OCI-LY7 (cell line): ENCODE data around the gene TSPAN5. TPM values are rescaled to one million over a fixed set of nuclear protein-coding genes. Genes with fewer than 3 reads are reported as not detected.

Experiments
- BruUV-seq: library from RNA; stranded (reverse); fragments of 400-500 nt; replicated peaks from 2 replicates; lab custom pipeline; 2021; lab: Mats Ljungman, UMichigan
- CTCF ChIA-PET: fragments of 300-600 bp; sonication (Branson Sonifier 250); formaldehyde crosslinking; loops from one replicate; lab custom pipeline; 2022; ENCODE audit warnings: antibody characterized with exemption; ENCODE audit not compliant: unreplicated experiment; lab: Charles Lee
- POLR2A ChIA-PET: fragments of 300-600 bp; sonication (Branson Sonifier 250); formaldehyde crosslinking; loops from one replicate; lab custom pipeline; 2022; ENCODE audit warnings: antibody characterized with exemption; lab: Charles Lee
- DNase-seq: peaks from one replicate; pipeline ENCODE4 v3.0.0-alpha.2; 2015; ENCODE audit warnings: low spot score
- H2AFZ ChIP-seq: fragments of 200-600 bp; sonication (generic), shearing (Covaris generic); 2 replicates; pipeline ENCODE4 v1.6.1; 2014; ENCODE audit warnings: mild to moderate bottlenecking, antibody characterized with exemption, low read length, moderate library complexity
- H3K27ac ChIP-seq: fragments of 200-600 bp; sonication (generic); 2 replicates; pipeline ENCODE4 v1.5.1; 2014; ENCODE audit warnings: mixed run types, low read depth, mild to moderate bottlenecking, moderate library complexity, low read length, inconsistent platforms; ENCODE audit not compliant: poor library complexity, severe bottlenecking
- H3K36me3 ChIP-seq: fragments of 200-600 bp; sonication (generic); 2 replicates; pipeline ENCODE4 v1.6.1; 2014; ENCODE audit warnings: mild to moderate bottlenecking, antibody characterized with exemption, low read length, moderate library complexity, mixed read lengths; ENCODE audit not compliant: insufficient read depth
- H3K4me1 ChIP-seq: fragments of 200-600 bp; sonication (generic); 2 replicates; pipeline ENCODE4 v1.5.1; 2014; ENCODE audit warnings: mild to moderate bottlenecking, low read length; ENCODE audit not compliant: insufficient read depth, poor library complexity, severe bottlenecking
- H3K4me2 ChIP-seq: fragments of 200-600 bp; sonication (generic); 2 replicates; pipeline ENCODE4 v1.6.1; 2014; ENCODE audit warnings: mild to moderate bottlenecking, low read length
- H3K4me3 ChIP-seq: fragments of 200-600 bp; sonication (generic); 2 replicates; pipeline ENCODE4 v1.5.1; 2014; ENCODE audit warnings: mild to moderate bottlenecking, low read depth, low read length; ENCODE audit not compliant: poor library complexity, severe bottlenecking
- H3K79me2 ChIP-seq: fragments of 200-600 bp; sonication (generic); 2 replicates; pipeline ENCODE4 v1.6.1; 2016; ENCODE audit warnings: low read depth, mild to moderate bottlenecking, low read length, moderate library complexity, mixed read lengths; ENCODE audit not compliant: insufficient read depth
- H3K9me2 ChIP-seq: fragments of 200-600 bp; sonication (generic); 2 replicates; pipeline ENCODE4 v1.6.1; 2016; ENCODE audit warnings: mild to moderate bottlenecking, low read length, mixed read lengths; ENCODE audit not compliant: insufficient read depth
- H3K9me3 ChIP-seq: fragments of 200-600 bp; sonication (generic); 2 replicates; pipeline ENCODE4 v1.6.1; 2014; ENCODE audit warnings: mild to moderate bottlenecking, mixed run types, low read length, mixed read lengths
- H4K20me1 ChIP-seq: fragments of 200-600 bp; sonication (generic); 2 replicates; pipeline ENCODE4 v1.6.1; 2014; ENCODE audit warnings: mild to moderate bottlenecking, antibody characterized with exemption, low read length, moderate library complexity, mixed read lengths; ENCODE audit not compliant: insufficient read depth
- EZH2phosphoT487 ChIP-seq: fragments of 200-600 bp; sonication (generic); IDR thresholded peaks from 2 replicates; pipeline ENCODE4 v1.6.1; 2018; ENCODE audit warnings: low read depth, borderline replicate concordance, mild to moderate bottlenecking, mixed run types, antibody characterized with exemption, low read length, moderate library complexity, mixed read lengths
- intact Hi-C: fragments of 100-400 bp; cut with micrococcal nuclease; formaldehyde crosslinking; loops from one replicate; pipeline ENCODE4 v1.10.0; 2022; ENCODE audit not compliant: unreplicated experiment
- total RNA-seq, 2 experiments: library from RNA; depleted of rRNA in 1 of 2; stranded (reverse); fragments of >200 nt in 1 of 2; shearing (Covaris generic) in 1 of 2; gene quantifications; 2 replicates each; pipeline ENCODE4 v1.2.3, GENCODE V29; 2014 to 2022
- TF ChIP-seq, protein P1 (sequence below): fragments of 200-600 bp; sonication (generic); conservative IDR thresholded peaks from 2 replicates; pipeline ENCODE4 v1.5.1; 2014; ENCODE audit warnings: mild to moderate bottlenecking, antibody characterized with exemption, low read length, moderate library complexity, mixed read lengths

TSPAN5 gene
- total RNA-seq, 2 experiments from 2014 or later = not detected

DNA sequence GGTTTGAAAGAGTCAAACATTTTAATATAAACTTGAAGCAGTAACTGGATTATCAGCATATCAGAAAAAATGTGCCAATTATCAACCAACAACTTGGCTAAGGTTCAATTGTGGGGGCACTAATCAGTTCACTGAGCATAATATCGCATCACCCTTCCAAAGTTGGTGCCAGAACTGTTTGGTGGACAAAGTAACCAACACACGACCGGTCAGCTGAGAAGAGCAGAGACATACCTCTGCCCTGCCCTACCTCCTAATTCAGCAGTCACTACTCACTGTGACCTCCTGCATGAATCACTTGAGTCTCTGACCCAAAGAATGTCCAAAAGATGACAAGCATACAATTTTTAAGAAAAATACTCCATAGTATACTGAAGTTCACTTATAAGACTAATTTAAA lies 53.2 kb downstream of the TSPAN5 start:
- Histone ChIP-seq H3K27ac (no peak overlapping the region), H3K36me3 (no peaks in the 10 kb centered on the region), H3K9me3 (no peaks in the 10 kb centered on the region), H3K4me2 (no peak overlapping the region), H3K4me1 (no peaks in the 10 kb centered on the region), H3K79me2 (no peaks in the 10 kb centered on the region), H3K9me2 (no peaks in the 10 kb centered on the region), H4K20me1 (no peaks in the 10 kb centered on the region), H2AFZ (no peak overlapping the region), H3K4me3 (no peak overlapping the region)
- TF ChIP-seq EZH2phosphoT487 = no peak
- TF ChIP-seq, protein P1, sequence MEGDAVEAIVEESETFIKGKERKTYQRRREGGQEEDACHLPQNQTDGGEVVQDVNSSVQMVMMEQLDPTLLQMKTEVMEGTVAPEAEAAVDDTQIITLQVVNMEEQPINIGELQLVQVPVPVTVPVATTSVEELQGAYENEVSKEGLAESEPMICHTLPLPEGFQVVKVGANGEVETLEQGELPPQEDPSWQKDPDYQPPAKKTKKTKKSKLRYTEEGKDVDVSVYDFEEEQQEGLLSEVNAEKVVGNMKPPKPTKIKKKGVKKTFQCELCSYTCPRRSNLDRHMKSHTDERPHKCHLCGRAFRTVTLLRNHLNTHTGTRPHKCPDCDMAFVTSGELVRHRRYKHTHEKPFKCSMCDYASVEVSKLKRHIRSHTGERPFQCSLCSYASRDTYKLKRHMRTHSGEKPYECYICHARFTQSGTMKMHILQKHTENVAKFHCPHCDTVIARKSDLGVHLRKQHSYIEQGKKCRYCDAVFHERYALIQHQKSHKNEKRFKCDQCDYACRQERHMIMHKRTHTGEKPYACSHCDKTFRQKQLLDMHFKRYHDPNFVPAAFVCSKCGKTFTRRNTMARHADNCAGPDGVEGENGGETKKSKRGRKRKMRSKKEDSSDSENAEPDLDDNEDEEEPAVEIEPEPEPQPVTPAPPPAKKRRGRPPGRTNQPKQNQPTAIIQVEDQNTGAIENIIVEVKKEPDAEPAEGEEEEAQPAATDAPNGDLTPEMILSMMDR = no peak
- intact Hi-C loops = no loop called here
- CTCF ChIA-PET = no interaction called here
- no peak for DNase-seq
- POLR2A ChIA-PET = interaction anchor here (0.6 kb wide), 1 partner anchor 21 kb away, joined by 4 read pairs; no protein-coding TSS in a partner anchor
- BruUV-seq = no TSS peak

DNA sequence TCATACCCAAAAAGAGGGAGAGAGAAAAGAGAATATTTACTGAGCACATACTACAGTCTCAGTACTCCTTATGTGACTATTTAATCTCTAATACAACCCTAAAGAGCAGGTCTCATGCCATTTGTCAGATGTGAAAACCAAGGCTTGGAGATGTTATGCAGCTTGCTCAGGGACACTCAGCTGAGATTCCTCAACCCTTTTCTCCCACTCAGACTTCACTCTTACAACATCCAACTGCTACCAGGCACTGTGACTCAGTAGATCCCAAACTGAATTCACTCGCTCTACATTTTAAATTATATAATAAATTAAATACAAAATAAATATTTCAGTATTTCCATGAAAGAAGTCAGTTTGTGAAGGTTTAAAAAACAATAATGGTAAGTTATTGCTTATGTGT lies 53.7 kb downstream of the TSPAN5 start:
- Histone ChIP-seq H2AFZ (no peak overlapping the region), H3K36me3 (no peaks in the 10 kb centered on the region), H3K9me3 (no peaks in the 10 kb centered on the region), H3K4me2 (no peak overlapping the region), H3K4me3 (no peak overlapping the region), H3K9me2 (no peaks in the 10 kb centered on the region), H3K27ac (no peak overlapping the region), H3K4me1 (no peaks in the 10 kb centered on the region), H3K79me2 (no peaks in the 10 kb centered on the region), H4K20me1 (no peaks in the 10 kb centered on the region)
- ChIA-PET CTCF (no interaction called here), POLR2A (interaction anchor here (0.6 kb wide), 1 partner anchor 22 kb away, joined by 4 read pairs; no protein-coding TSS in a partner anchor)
- intact Hi-C loops = no loop called here
- TF ChIP-seq, protein P1 = no peak
- no peak for TF ChIP-seq EZH2phosphoT487
- no peak for DNase-seq
- BruUV-seq = no TSS peak

DNA sequence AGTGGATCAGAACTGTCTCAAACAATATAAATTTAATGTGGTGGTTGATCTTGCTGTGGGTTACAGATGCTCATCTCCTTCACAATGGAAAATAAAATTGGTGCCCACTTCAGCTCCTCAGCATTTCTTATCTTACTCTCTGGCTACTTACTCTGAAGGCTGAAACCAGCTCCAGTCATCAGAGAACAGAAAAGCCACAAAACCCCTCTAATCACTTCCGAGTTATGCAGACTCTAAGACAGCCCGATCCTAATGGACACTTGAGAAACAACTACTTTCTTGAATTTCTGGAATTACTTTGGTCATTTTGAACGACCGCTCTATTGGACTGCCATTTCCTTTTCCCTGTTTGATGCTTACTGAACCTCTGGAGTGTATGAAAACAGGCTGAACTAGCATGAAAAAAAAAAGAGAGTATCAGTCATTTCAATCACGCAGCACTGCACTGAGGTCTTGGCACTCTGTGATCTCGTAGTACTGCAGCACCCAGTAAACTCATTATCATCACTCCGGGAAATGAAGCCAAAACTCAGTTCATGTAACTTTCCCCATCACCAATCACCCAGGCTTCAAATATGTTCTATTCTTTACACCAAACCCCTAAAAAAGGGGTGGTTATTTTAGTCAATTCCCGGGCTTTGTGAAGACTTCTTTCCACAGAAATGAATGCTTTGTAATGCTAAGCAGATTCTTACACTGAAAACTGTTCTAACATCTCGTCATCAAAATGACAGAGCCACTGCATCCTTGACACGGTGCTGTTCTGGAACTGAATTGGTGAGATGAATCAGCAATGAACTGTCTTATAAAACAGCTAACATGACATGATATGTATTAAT lies 54.5 kb downstream of the TSPAN5 start:
- TF ChIP-seq, protein P1 = no peak
- no peak for TF ChIP-seq EZH2phosphoT487
- H3K4me1 ChIP-seq = no peaks in the 10 kb centered on the region
- H3K4me2 ChIP-seq = no peak overlapping the region
- no peaks in the 10 kb centered on the region for H3K9me3 ChIP-seq
- H3K36me3 ChIP-seq = no peaks in the 10 kb centered on the region
- no TSS peak for BruUV-seq
- H3K79me2 ChIP-seq = no peaks in the 10 kb centered on the region
- no peak overlapping the region for H2AFZ ChIP-seq
- no peak overlapping the region for H3K4me3 ChIP-seq
- no peaks in the 10 kb centered on the region for H4K20me1 ChIP-seq
- DNase-seq = no peak
- ChIA-PET POLR2A (no interaction called here), CTCF (no interaction called here)
- no peak overlapping the region for H3K27ac ChIP-seq
- H3K9me2 ChIP-seq = no peaks in the 10 kb centered on the region
- intact Hi-C loops = no loop called here
